ENCODE measurements around the gene CRYGA.

DNA sequence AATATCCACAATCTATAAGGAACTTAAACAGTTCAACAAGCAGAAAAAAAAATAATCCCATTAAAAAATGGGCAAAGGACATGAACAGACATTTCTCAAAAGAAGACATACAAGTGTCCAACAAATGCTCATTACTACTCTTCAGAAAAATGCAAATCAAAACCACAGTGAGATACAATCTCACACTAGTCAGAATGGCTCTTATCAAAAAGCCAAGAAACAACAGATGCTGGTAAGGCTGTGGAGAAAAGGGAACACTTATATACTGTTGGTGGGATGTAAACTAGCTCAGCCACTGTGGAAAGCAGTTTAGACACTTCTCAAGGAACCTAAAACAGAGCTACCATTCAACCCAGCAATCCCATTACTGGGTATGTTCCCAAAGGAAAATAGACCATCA lies 10.2 kb downstream of the CRYGA start:
- TF ChIP-seq CTCF (IDR thresholded peaks at IDR 0.05) (no peak), EZH2 (IDR thresholded peaks at IDR 0.05; ENCODE audit: borderline replicate concordance, insufficient read depth, low read depth, low read length, poor library complexity, severe bottlenecking) (no peak)

Measured in B cell (primary cell).